Common myeloid progenitor, CD34-positive (primary cell): ENCODE measurements around the gene SCG2.

Source experiments
- CTCF ChIA-PET: fragments of 350-600 bp; sonication (Branson Sonifier 250); formaldehyde crosslinking; loops from one replicate; lab custom pipeline; 2021; ENCODE audit warnings: antibody characterized with exemption; lab: Charles Lee
- POLR2A ChIA-PET: fragments of 350-600 bp; sonication (Branson Sonifier 250); formaldehyde crosslinking; loops from one replicate; lab custom pipeline; 2021; ENCODE audit warnings: antibody characterized with exemption; lab: Charles Lee
- DNase-seq, 3 donors: peaks; one replicate each; pipeline versions ENCODE4 v3.0.0 to v3.0.0-alpha.2; 2013
- H3K27ac ChIP-seq, 2 experiments: 1 replicate in 1 of 2; 2 replicates in 1 of 2; pipeline ENCODE4 v1.7.0; 2013; ENCODE audit warnings: inconsistent platforms in 2 of 2, low read length in 2 of 2, mild to moderate bottlenecking in 2 of 2, low read depth in 1 of 2, moderate library complexity in 1 of 2; ENCODE audit not compliant: severe bottlenecking in 2 of 2, insufficient read depth in 1 of 2, poor library complexity in 1 of 2
- H3K27me3 ChIP-seq, 5 experiments: replicated peaks in 2 of 5; 1 replicate in 3 of 5; 2 replicates in 2 of 5; pipeline versions ENCODE4 v1.6.1 to v1.7.0; 2013; ENCODE audit warnings: low read length in 4 of 5, mild to moderate bottlenecking in 2 of 5, moderate library complexity in 2 of 5, inconsistent platforms in 1 of 5; ENCODE audit not compliant: insufficient read depth in 5 of 5, control insufficient read depth in 4 of 5
- H3K36me3 ChIP-seq, 4 experiments: 1 replicate in 2 of 4; 2 replicates in 2 of 4; pipeline versions ENCODE4 v1.6.1 to v1.7.0; 2013; ENCODE audit warnings: low read length in 3 of 4, control low read depth in 1 of 4, mild to moderate bottlenecking in 1 of 4; ENCODE audit not compliant: control insufficient read depth in 4 of 4, insufficient read depth in 4 of 4
- H3K4me1 ChIP-seq, 4 experiments: 1 replicate in 3 of 4; 2 replicates in 1 of 4; pipeline versions ENCODE4 v1.6.1 to v1.7.1; 2013; ENCODE audit warnings: low read length in 3 of 4, mild to moderate bottlenecking in 3 of 4, control low read depth in 1 of 4, inconsistent platforms in 1 of 4, moderate library complexity in 1 of 4; ENCODE audit not compliant: control insufficient read depth in 4 of 4, insufficient read depth in 4 of 4; ENCODE audit errors: control extremely low read depth in 1 of 4
- H3K4me3 ChIP-seq, 7 experiments: 1 replicate in 4 of 7; 2 replicates in 3 of 7; pipeline versions ENCODE4 v1.5.1 to v1.7.0; 2013; ENCODE audit warnings: mild to moderate bottlenecking in 7 of 7, low read length in 6 of 7, moderate library complexity in 6 of 7, inconsistent platforms in 2 of 7, low read depth in 2 of 7, control low read depth in 1 of 7; ENCODE audit not compliant: insufficient read depth in 4 of 7, control insufficient read depth in 1 of 7; ENCODE audit errors: extremely low read depth in 1 of 7
- H3K9me3 ChIP-seq, 5 experiments: 1 replicate in 4 of 5; 2 replicates in 1 of 5; pipeline versions ENCODE4 v1.6.1 to v1.7.1; 2013; ENCODE audit warnings: low read length in 4 of 5, mild to moderate bottlenecking in 2 of 5, inconsistent platforms in 1 of 5, low read depth in 1 of 5, moderate library complexity in 1 of 5; ENCODE audit not compliant: control insufficient read depth in 4 of 5, insufficient read depth in 2 of 5; ENCODE audit errors: control extremely low read depth in 1 of 5
- WGBS: methylation state at CpG from one replicate; pipeline ENCODE4 v1.1.5; 2013; ENCODE audit not compliant: insufficient coverage; 5-methylcytosine and 5-hydroxymethylcytosine counted together

The SCG2 gene

GRCh38 chr2:223642506-223642905 is 40.3 kb upstream of the SCG2 start:
- no peaks in the 10 kb centered on the region for H3K27me3 ChIP-seq
- no peak overlapping the region for H3K27ac ChIP-seq
- H3K4me1 ChIP-seq: no peaks in the 10 kb centered on the region
- CTCF ChIA-PET: no interaction called here
- H3K9me3 ChIP-seq: no peaks in the 10 kb centered on the region
- POLR2A ChIA-PET: no interaction called here
- H3K36me3 ChIP-seq: no peaks in the 10 kb centered on the region
- DNase-seq: no peak
- no CpG with 5 or more reads among the region's 1 CpG for whole genome bisulfite sequencing
- H3K4me3 ChIP-seq: no peak overlapping the region

DNA sequence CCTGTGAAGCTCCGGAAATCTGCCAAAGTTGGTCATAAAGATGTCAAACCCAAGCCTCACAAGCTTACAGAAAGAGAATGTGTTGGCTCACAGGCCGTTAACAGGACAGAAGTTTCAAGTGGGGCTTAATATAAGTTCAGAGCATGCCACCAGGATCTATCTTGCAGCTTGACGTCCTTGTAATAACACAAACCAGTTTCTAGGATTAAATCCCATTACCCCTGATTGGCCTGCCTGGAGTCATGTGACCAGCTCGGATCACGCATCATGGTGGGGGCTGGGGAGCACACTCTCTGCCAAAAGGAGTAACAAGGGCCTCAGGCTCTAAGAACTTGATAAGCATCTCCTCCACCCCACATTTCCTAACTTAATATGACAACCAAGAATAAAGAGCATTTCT is 38.9 kb upstream of the SCG2 start:
- H3K9me3 ChIP-seq: no peaks in the 10 kb centered on the region
- 70% methylated on average over 4 of the region's 5 CpGs for WGBS
- no peaks in the 10 kb centered on the region for H3K27me3 ChIP-seq
- POLR2A ChIA-PET: no interaction called here
- no peak for DNase-seq
- H3K36me3 ChIP-seq: no peaks in the 10 kb centered on the region
- no peak overlapping the region for H3K4me3 ChIP-seq
- CTCF ChIA-PET: no interaction called here
- no peak overlapping the region for H3K27ac ChIP-seq
- H3K4me1 ChIP-seq: no peaks in the 10 kb centered on the region

GRCh38 chr2:223635080-223635479 is 32.9 kb upstream of the SCG2 start:
- no peak for DNase-seq
- WGBS: 67% methylated on average over 1 of the region's 1 CpG
- Histone ChIP-seq H3K4me1 (no peaks in the 10 kb centered on the region), H3K9me3 (no peaks in the 10 kb centered on the region), H3K4me3 (no peak overlapping the region), H3K36me3 (no peaks in the 10 kb centered on the region), H3K27me3 (no peaks in the 10 kb centered on the region), H3K27ac (no peak overlapping the region)
- ChIA-PET POLR2A (no interaction called here), CTCF (no interaction called here)

GRCh38 chr2:223634238-223634637 is 32.1 kb upstream of the SCG2 start:
- Histone ChIP-seq H3K36me3 (no peaks in the 10 kb centered on the region), H3K27ac (no peak overlapping the region), H3K4me3 (no peak overlapping the region), H3K9me3 (no peaks in the 10 kb centered on the region), H3K4me1 (no peaks in the 10 kb centered on the region), H3K27me3 (no peaks in the 10 kb centered on the region)
- POLR2A ChIA-PET: no interaction called here
- no peak for DNase-seq
- WGBS: 81% methylated on average over 3 of the region's 3 CpGs
- CTCF ChIA-PET: no interaction called here

GRCh38 chr2:223633656-223634055 is 31.5 kb upstream of the SCG2 start:
- no peaks in the 10 kb centered on the region for H3K9me3 ChIP-seq
- H3K27ac ChIP-seq: no peak overlapping the region
- WGBS: 98% methylated on average over 5 of the region's 6 CpGs
- H3K4me1 ChIP-seq: no peaks in the 10 kb centered on the region
- CTCF ChIA-PET: no interaction called here
- no peaks in the 10 kb centered on the region for H3K36me3 ChIP-seq
- DNase-seq: no peak
- H3K4me3 ChIP-seq: no peak overlapping the region
- POLR2A ChIA-PET: no interaction called here
- H3K27me3 ChIP-seq: no peaks in the 10 kb centered on the region

DNA sequence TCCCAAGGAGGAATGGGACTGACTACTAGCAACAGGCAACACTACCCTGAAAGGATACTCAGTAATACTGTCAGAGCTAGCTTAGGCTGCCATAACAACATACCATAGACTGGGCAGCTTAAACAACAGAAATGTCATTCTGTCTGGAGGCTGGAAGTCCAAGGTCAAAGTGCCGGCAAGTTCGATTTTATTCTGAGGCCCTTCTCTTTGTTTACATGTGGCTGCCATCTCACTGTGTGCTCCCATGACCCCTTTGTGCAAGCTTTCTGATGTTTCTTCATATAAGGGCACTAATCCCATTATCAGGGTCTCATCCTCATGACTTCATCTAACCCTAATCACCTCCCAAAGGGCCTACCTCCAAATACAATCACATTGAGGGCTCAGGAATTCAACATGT is 30.7 kb upstream of the SCG2 start:
- Histone ChIP-seq H3K4me3 (no peak overlapping the region), H3K9me3 (no peaks in the 10 kb centered on the region), H3K4me1 (no peaks in the 10 kb centered on the region), H3K36me3 (no peaks in the 10 kb centered on the region), H3K27me3 (no peaks in the 10 kb centered on the region), H3K27ac (no peak overlapping the region)
- no peak for DNase-seq
- 91% methylated on average over 2 of the region's 2 CpGs for WGBS
- ChIA-PET CTCF (no interaction called here), POLR2A (no interaction called here)

GRCh38 chr2:223626716-223627115 is 24.6 kb upstream of the SCG2 start:
- H3K27ac ChIP-seq: no peak overlapping the region
- no peaks in the 10 kb centered on the region for H3K27me3 ChIP-seq
- no peaks in the 10 kb centered on the region for H3K36me3 ChIP-seq
- CTCF ChIA-PET: no interaction called here
- no peak for DNase-seq
- POLR2A ChIA-PET: no interaction called here
- no peaks in the 10 kb centered on the region for H3K9me3 ChIP-seq
- H3K4me1 ChIP-seq: no peaks in the 10 kb centered on the region
- 0% methylated on average over 1 of the region's 2 CpGs for WGBS
- H3K4me3 ChIP-seq: no peak overlapping the region
